Activated T-cell treated with anti-CD3 and anti-CD28 coated beads, Interleukin-2, amount 50 U/mL, for 4 hours (primary cell): ENCODE measurements around the gene KDSR. TPM values are rescaled to one million over a fixed set of nuclear protein-coding genes. Genes with fewer than 3 reads are reported as not detected.

ENCODE experiments used
- ATAC-seq, 2 donors: fragments of 200-7000 bp; cut with Tn5 transposase; one replicate each; pipeline ENCODE4 v1.10.0; 2021
- DNase-seq: peaks from one replicate; pipeline ENCODE4 v3.0.0-alpha.2; 2020
- H3K27me3 Mint-ChIP-seq: one replicate; pipeline ENCODE4 v1.8.0; 2021; ENCODE audit warnings: low read depth, mixed read lengths
- H3K36me3 Mint-ChIP-seq: one replicate; pipeline ENCODE4 v1.8.0; 2022; ENCODE audit warnings: mixed read lengths; ENCODE audit not compliant: insufficient read depth
- H3K4me1 Mint-ChIP-seq: one replicate; pipeline ENCODE4 v1.8.0; 2021; ENCODE audit warnings: low read depth, mixed read lengths
- H3K4me3 Mint-ChIP-seq: one replicate; pipeline ENCODE4 v1.8.0; 2021; ENCODE audit warnings: mild to moderate bottlenecking, moderate library complexity, mixed read lengths
- H3K9me3 Mint-ChIP-seq: one replicate; pipeline ENCODE4 v1.8.0; 2021; ENCODE audit warnings: mixed read lengths
- total RNA-seq, 3 donors: library from RNA; stranded (reverse); gene quantifications; one replicate each; pipeline ENCODE4 v1.2.1, GENCODE V29; 2021

The KDSR gene
- total RNA-seq, 3 donors from 2014 or later, result 64.6 to 78.2 (median 76.2) TPM

GRCh38 chr18:63298400-63299365 lies 68.3 kb downstream of the KDSR start:
- no peak for ATAC-seq
- Mint-ChIP-seq H3K36me3 (peaks cover 46% of the 10 kb centered on the region), H3K27me3 (no peaks in the 10 kb centered on the region), H3K4me3 (peak overlapping the region; percentile 8), H3K9me3 (no peaks in the 10 kb centered on the region), H3K4me1 (peaks cover 72% of the 10 kb centered on the region)
- no peak for DNase-seq

GRCh38 chr18:63297687-63298399 lies 69.2 kb downstream of the KDSR start:
- Mint-ChIP-seq H3K4me3 (no peak overlapping the region), H3K36me3 (peaks cover 55% of the 10 kb centered on the region), H3K9me3 (no peaks in the 10 kb centered on the region), H3K27me3 (no peaks in the 10 kb centered on the region), H3K4me1 (peaks cover 63% of the 10 kb centered on the region)
- DNase-seq, result no peak
- no peak for ATAC-seq

GRCh38 chr18:63293935-63294334 lies 73.1 kb downstream of the KDSR start:
- H3K9me3 Mint-ChIP-seq, result no peaks in the 10 kb centered on the region
- DNase-seq, result no peak
- peaks cover 24% of the 10 kb centered on the region for H3K4me1 Mint-ChIP-seq
- H3K4me3 Mint-ChIP-seq, result no peak overlapping the region
- H3K36me3 Mint-ChIP-seq, result peaks cover 51% of the 10 kb centered on the region
- no peak for ATAC-seq
- no peaks in the 10 kb centered on the region for H3K27me3 Mint-ChIP-seq

GRCh38 chr18:63292831-63293683 lies 73.9 kb downstream of the KDSR start:
- peaks cover 16% of the 10 kb centered on the region for H3K4me1 Mint-ChIP-seq
- no peaks in the 10 kb centered on the region for H3K9me3 Mint-ChIP-seq
- peaks cover 46% of the 10 kb centered on the region for H3K36me3 Mint-ChIP-seq
- ATAC-seq (peak; percentile 33 to 41), DNase-seq (no peak)
- H3K4me3 Mint-ChIP-seq, result peak overlapping the region; percentile 29
- no peaks in the 10 kb centered on the region for H3K27me3 Mint-ChIP-seq

GRCh38 chr18:63291278-63291677 lies 75.7 kb downstream of the KDSR start:
- Mint-ChIP-seq H3K27me3 (no peaks in the 10 kb centered on the region), H3K36me3 (peaks cover 43% of the 10 kb centered on the region), H3K9me3 (no peaks in the 10 kb centered on the region), H3K4me1 (peaks cover 8% of the 10 kb centered on the region), H3K4me3 (peak overlapping the region; percentile 65)
- no peak for DNase-seq
- peak in 1 of 2 donors; percentile 56 for ATAC-seq

GRCh38 chr18:63290821-63291200 lies 76.2 kb downstream of the KDSR start:
- peak; percentile 39 for DNase-seq

GRCh38 chr18:63290166-63290820 lies 76.7 kb downstream of the KDSR start:
- no peaks in the 10 kb centered on the region for H3K9me3 Mint-ChIP-seq
- DNase-seq, result no peak
- H3K36me3 Mint-ChIP-seq, result peaks cover 38% of the 10 kb centered on the region
- H3K4me1 Mint-ChIP-seq, result peaks cover 2% of the 10 kb centered on the region
- peak overlapping the region; percentile 65 for H3K4me3 Mint-ChIP-seq
- no peak for ATAC-seq
- H3K27me3 Mint-ChIP-seq, result no peaks in the 10 kb centered on the region

More at GRCh38 chr18:63290821-63291200, 76.2 kb downstream of the KDSR start:
- Mint-ChIP-seq H3K4me1 (peaks cover 7% of the 10 kb centered on the region), H3K4me3 (peak overlapping the region; percentile 65), H3K36me3 (peaks cover 43% of the 10 kb centered on the region), H3K27me3 (no peaks in the 10 kb centered on the region), H3K9me3 (no peaks in the 10 kb centered on the region)
- peak; percentile 33 to 65 for ATAC-seq

- H3K4me3 Mint-ChIP-seq, result no peak overlapping the region
- no peak for ATAC-seq
- H3K4me1 Mint-ChIP-seq, result no peaks in the 10 kb centered on the region
- H3K36me3 Mint-ChIP-seq, result peaks cover 38% of the 10 kb centered on the region
- DNase-seq, result no peak
- no peaks in the 10 kb centered on the region for H3K9me3 Mint-ChIP-seq
- H3K27me3 Mint-ChIP-seq, result no peaks in the 10 kb centered on the region
Measured at GRCh38 chr18:63288311-63288710, 78.7 kb downstream of the KDSR start.

GRCh38 chr18:63287691-63288220 lies 79.2 kb downstream of the KDSR start:
- Mint-ChIP-seq H3K9me3 (no peaks in the 10 kb centered on the region), H3K4me1 (no peaks in the 10 kb centered on the region), H3K27me3 (no peaks in the 10 kb centered on the region), H3K4me3 (no peak overlapping the region), H3K36me3 (peaks cover 33% of the 10 kb centered on the region)
- ATAC-seq (no peak), DNase-seq (no peak)

GRCh38 chr18:63286926-63287325 lies 80.1 kb downstream of the KDSR start:
- no peak overlapping the region for H3K4me3 Mint-ChIP-seq
- H3K9me3 Mint-ChIP-seq, result no peaks in the 10 kb centered on the region
- H3K27me3 Mint-ChIP-seq, result no peaks in the 10 kb centered on the region
- H3K36me3 Mint-ChIP-seq, result peaks cover 29% of the 10 kb centered on the region
- DNase-seq (no peak), ATAC-seq (no peak)
- H3K4me1 Mint-ChIP-seq, result peaks cover 4% of the 10 kb centered on the region

- ATAC-seq, result peak; percentile 38 to 57
- Mint-ChIP-seq H3K27me3 (no peaks in the 10 kb centered on the region), H3K9me3 (peaks cover 3% of the 10 kb centered on the region), H3K4me1 (peaks cover 19% of the 10 kb centered on the region), H3K4me3 (no peak overlapping the region), H3K36me3 (peaks cover 37% of the 10 kb centered on the region)
- no peak for DNase-seq
Measured at GRCh38 chr18:63284827-63285733, 81.9 kb downstream of the KDSR start.

- Mint-ChIP-seq H3K4me3 (no peak overlapping the region), H3K27me3 (no peaks in the 10 kb centered on the region), H3K9me3 (peaks cover 3% of the 10 kb centered on the region), H3K4me1 (peaks cover 25% of the 10 kb centered on the region), H3K36me3 (peaks cover 36% of the 10 kb centered on the region)
- no peak for DNase-seq
- no peak for ATAC-seq
Measured at GRCh38 chr18:63284173-63284799, 82.7 kb downstream of the KDSR start.
